ENCODE results near the gene CNTNAP2.

DNA sequence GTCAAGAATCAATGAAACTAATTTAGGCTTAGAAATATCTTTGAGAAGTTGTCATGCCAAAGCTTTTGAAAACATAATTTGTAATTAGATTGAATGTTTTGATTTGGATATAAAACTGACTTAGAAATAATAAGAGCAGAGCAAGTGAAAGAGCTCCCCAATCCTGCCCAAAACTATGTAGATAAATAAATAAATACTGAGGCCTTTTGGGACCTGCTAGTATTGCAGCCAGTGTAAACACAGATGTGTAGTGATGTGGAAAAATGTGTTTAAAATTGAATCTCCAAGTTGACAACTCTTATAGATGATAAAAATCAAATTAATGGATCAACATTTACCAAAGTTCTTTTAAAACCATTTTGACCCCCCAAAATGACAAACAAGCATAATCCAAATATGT lies 896.1 kb downstream of the CNTNAP2 start:
- TF ChIP-seq SP1 (IDR thresholded peaks at IDR 0.05), result no peak
- no peak for TF ChIP-seq ZNF384 (IDR thresholded peaks at IDR 0.05)
- TF ChIP-seq HDGF (IDR thresholded peaks at IDR 0.05; ENCODE audit: borderline replicate concordance), result no peak
- no peak for TF ChIP-seq NFRKB (IDR thresholded peaks at IDR 0.05)
- no peak for TF ChIP-seq LEF1 (IDR thresholded peaks at IDR 0.05; ENCODE audit: borderline replicate concordance)
- TF ChIP-seq, protein P1, sequence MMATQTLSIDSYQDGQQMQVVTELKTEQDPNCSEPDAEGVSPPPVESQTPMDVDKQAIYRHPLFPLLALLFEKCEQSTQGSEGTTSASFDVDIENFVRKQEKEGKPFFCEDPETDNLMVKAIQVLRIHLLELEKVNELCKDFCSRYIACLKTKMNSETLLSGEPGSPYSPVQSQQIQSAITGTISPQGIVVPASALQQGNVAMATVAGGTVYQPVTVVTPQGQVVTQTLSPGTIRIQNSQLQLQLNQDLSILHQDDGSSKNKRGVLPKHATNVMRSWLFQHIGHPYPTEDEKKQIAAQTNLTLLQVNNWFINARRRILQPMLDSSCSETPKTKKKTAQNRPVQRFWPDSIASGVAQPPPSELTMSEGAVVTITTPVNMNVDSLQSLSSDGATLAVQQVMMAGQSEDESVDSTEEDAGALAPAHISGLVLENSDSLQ (IDR thresholded peaks at IDR 0.05), result no peak
